NB4 (cell line): ENCODE results near the gene ZNF652.

ENCODE experiments used
- DNase-seq: peaks from one replicate; pipeline ENCODE4 v3.0.0; 2010; ENCODE audit warnings: low read depth
- H3K4me3 ChIP-seq: one replicate; pipeline ENCODE4 v1.5.1; 2011; ENCODE audit warnings: mild to moderate bottlenecking, low read depth, low read length, moderate library complexity
- MYC ChIP-seq: IDR thresholded peaks from 2 replicates; pipeline ENCODE4 v1.6.1; 2011; ENCODE audit warnings: low read depth, low read length
- POLR2A ChIP-seq: IDR thresholded peaks from 2 replicates; pipeline ENCODE4 v1.6.1; 2011; ENCODE audit warnings: mild to moderate bottlenecking; ENCODE audit not compliant: insufficient read length; ENCODE audit errors: extremely low read depth
- TF ChIP-seq, protein P1 (sequence below): IDR thresholded peaks from 2 replicates; pipeline ENCODE4 v1.6.1; 2011; ENCODE audit warnings: low read depth, low read length
- TF ChIP-seq, protein P2 (sequence below): IDR thresholded peaks from one replicate; pipeline ENCODE4 v1.5.1; 2012; ENCODE audit warnings: low read depth, low read length

Gene ZNF652

DNA sequence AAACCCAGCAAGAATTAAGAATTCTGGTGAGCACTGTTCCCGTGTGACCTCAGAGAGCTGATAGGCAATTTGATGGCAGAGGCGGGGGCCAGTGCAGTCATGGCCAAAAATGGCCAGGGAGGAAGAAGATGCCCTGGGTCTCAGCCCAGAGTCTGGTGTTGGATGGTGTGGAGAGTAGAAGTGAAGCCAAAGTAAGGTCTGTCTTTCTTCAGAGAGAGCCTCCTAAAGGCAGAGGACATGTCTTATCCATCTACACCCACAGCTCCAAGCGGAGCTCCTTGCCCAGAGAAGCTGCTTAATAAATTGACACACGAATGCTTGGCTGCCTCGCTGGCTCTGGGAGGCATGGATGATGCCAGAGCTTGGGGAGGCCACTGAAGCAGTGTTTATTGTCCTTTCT lies 19.7 kb upstream of the ZNF652 start:
- no peak for DNase-seq
- no peak overlapping the region for H3K4me3 ChIP-seq
- TF ChIP-seq POLR2A, result no peak
- TF ChIP-seq, protein P1, sequence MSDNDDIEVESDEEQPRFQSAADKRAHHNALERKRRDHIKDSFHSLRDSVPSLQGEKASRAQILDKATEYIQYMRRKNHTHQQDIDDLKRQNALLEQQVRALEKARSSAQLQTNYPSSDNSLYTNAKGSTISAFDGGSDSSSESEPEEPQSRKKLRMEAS, result no peak
- TF ChIP-seq MYC, result no peak
- TF ChIP-seq, protein P2, sequence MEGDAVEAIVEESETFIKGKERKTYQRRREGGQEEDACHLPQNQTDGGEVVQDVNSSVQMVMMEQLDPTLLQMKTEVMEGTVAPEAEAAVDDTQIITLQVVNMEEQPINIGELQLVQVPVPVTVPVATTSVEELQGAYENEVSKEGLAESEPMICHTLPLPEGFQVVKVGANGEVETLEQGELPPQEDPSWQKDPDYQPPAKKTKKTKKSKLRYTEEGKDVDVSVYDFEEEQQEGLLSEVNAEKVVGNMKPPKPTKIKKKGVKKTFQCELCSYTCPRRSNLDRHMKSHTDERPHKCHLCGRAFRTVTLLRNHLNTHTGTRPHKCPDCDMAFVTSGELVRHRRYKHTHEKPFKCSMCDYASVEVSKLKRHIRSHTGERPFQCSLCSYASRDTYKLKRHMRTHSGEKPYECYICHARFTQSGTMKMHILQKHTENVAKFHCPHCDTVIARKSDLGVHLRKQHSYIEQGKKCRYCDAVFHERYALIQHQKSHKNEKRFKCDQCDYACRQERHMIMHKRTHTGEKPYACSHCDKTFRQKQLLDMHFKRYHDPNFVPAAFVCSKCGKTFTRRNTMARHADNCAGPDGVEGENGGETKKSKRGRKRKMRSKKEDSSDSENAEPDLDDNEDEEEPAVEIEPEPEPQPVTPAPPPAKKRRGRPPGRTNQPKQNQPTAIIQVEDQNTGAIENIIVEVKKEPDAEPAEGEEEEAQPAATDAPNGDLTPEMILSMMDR, result no peak

DNA sequence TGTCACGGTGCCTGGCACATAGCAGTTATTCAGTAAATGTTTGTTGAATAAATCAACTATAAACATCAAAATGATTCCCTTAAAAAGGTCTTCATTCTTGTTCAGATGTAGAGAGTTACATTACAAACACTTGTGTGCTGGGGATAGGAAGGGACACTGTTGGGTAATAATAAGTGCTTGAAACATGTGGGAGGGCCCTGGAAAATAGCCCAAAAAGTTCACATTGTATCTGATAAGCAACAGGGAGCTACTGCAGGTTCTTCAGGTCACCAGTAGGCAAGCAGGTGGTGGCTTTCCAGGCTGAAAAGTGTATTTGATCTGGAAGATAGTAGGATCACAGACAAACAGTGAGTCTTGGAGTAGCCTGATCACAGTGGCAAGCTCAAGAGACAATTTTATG lies 19.0 kb upstream of the ZNF652 start:
- no peak for DNase-seq
- H3K4me3 ChIP-seq, result no peak overlapping the region
- TF ChIP-seq MYC (no peak), POLR2A (no peak)
- TF ChIP-seq, protein P1, result no peak
- TF ChIP-seq, protein P2, result no peak

DNA sequence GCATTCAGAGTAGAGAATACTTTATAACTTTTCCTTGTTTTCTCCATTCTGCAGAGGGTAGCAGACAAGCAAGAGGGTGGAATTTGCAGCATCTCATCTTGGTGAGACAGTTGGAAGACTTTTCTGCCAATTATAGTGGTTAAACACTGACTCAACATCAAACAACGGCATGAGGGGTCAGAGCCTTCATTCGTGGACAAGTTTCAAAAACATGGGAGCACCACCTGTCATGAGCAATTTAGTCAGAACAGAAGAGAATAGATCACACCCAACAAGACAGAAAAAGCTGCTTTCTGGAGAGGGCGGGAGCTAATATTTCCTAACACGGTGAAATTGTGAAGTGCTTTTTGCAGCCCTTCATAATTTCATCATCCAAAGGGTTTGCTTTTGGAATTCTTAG lies 17.9 kb upstream of the ZNF652 start:
- DNase-seq, result no peak
- H3K4me3 ChIP-seq, result no peak overlapping the region
- TF ChIP-seq MYC, result no peak
- TF ChIP-seq, protein P2, result no peak
- TF ChIP-seq, protein P1, result no peak
- TF ChIP-seq POLR2A, result no peak

DNA sequence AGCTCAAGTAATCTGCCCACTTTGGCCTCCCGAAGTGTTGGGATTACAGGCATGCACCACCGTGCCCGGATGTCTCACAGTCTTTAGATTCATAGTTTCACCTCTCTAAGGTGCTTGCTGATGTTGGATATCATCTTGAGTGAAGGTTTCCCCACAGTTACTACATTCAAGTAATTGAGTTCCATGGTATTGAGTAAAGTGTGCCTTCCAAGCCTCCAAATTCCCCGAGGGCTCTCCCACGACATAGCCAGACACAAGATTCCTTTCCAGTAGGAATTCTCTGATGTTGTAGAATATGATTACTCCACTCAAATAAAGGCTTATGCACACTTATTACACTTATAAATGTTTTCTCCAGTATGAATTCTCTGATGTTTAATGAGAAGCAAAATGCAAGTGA lies 16.3 kb upstream of the ZNF652 start:
- DNase-seq, result no peak
- H3K4me3 ChIP-seq, result no peak overlapping the region
- no peak for TF ChIP-seq MYC
- TF ChIP-seq, protein P2, result no peak

DNA sequence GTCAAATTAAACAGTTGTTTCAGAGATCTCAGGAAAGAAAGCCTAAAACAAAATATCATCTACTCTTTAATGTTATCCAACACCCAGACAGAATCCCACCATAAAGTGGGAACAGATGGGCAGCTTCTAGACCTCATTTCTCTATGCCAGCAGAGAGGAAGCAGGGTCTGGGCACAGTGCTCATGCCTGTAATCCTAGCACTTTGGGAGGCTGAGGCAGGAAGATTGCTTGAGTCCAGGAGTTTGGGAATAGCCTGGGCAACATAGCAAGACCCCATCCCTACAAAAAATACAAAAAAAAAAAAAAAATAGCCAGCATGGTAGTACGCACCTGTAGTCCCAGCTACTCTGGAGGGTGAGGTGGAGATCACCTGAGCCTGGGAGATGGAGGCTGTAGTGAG lies 13.5 kb upstream of the ZNF652 start:
- no peak overlapping the region for H3K4me3 ChIP-seq
- no peak for TF ChIP-seq MYC
- TF ChIP-seq, protein P1, result no peak
- no peak for TF ChIP-seq POLR2A
- TF ChIP-seq, protein P2, result no peak
- no peak for DNase-seq

DNA sequence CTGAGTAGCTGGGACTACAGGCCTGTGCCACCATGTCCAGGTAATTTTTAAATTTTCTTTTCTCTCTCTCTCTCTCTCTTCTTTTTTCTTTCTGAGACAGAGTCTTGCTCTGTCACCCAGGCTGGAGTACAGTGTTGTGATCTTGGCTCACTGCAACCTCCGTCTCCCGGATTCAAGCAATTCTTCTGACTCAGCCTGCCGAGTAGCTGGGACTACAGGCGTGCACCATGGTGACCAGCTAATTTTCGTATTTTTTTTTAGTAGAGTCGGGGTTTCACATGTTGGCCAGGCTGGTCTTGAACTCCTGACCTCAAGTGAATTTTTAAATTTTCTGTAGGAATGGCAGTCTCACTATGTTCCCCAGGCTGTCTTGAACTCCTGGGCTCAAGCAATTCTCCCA lies 11.1 kb upstream of the ZNF652 start:
- H3K4me3 ChIP-seq, result no peak overlapping the region
- TF ChIP-seq, protein P1, result no peak
- TF ChIP-seq MYC (no peak), POLR2A (no peak)
- TF ChIP-seq, protein P2, result no peak
- DNase-seq, result no peak
